ENCODE measurements around the gene TMOD4.
A peak's percentile ranks its signal among the peaks of the same experiment; 100 is the strongest.

The TMOD4 gene

GRCh38 chr1:151175041-151175741 is 590 bp downstream of the TMOD4 start:
- no peak for DNase-seq

GRCh38 chr1:151171190-151171589 is 4.6 kb downstream of the TMOD4 start:
- DNase-seq, result no peak

GRCh38 chr1:151167116-151167515 is 8.7 kb downstream of the TMOD4 start:
- no peak for DNase-seq

DNA sequence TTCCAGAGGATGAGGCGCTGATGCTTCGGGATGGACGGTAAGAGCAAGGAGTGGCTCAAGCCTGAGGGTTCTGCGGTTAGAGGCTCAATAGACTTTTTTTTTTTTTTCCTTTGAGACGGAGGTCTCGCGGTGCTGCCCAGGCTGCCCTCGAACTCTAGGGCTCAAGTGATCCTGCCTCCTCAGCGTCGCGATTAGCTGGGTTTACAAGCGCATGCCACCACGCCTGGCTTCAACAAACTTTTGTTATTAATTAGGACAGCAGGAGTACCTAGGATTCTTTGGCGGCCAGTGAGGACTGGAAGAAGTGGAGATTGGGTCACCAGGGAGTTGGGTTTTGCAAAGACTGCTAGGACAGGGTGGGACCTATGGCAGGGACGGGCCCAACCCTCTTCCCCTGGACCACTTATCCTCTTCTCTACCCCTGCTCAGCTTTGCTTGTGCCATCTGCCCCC is 9.2 kb downstream of the TMOD4 start:
- DNase-seq, result peak; percentile 77

DNA sequence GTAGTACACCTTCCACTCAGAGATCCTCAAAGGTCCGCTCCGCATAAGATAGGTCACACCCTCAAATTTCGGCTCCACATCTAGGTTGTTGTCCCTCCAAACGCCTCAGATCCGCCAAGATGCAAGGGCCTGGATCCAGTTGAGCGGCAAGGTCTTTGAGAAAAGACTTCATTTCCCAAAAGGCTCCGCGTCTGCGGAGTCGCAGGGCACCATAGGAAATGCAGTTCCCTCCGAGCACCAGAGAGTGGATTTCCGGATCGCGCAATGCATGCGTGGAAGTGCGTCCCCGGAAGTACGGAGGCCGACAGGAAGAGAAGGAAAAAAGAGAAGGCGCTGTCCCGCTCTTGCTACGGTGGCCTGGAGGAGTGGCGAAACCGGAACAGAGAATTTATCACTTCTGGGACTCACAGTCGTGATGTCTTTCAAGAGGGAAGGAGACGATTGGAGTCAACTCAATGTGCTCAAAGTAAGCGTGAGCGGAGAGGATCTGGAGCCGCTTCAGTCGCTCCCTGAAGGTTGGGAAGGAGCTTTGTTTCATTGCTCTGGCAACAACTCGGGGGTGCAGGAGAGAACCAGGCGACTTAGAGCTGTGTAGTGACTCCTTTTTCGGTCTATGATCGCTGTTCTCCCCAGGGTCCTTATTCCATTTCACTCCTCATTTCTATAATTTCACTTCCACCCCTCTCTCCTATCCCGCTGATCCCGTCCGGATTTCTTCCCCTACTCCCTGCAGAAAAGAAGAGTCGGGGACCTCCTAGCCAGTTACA is 9.9 kb downstream of the TMOD4 start, which contains the start of the genes LYSMD1 and SCNM1:
LYSMD1 (minus strand) TSS at position 165 of the 767 bp plus-strand sequence. CDS start 644 bp downstream, outside the sequence.
SCNM1 (plus strand) TSS at position 407 of the 767 bp plus-strand sequence; CDS start at position 416, 9 bp downstream.
- peak; percentile 99 for DNase-seq

DNA sequence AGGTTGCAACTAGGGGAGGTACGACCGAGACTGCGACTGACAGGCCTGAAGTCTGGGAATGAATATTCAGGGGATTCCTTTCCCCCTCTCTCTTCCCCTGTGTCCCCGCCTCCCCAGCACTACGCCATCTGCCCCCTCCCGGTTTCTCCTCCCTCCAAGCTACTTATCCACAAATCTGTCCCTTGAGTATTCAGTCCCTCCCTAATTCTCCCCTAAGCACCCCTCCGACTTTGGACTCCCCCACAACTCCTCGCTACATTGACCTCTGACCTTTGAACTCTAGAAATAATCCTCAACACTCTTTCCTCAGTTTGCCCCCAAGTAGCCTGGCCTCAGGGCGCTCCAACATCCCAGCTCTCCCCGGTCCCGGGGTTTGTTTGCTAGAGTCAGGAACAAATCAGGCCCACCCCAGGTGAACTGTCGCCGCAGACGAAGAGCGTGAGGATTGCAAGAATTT is 10.5 kb downstream of the TMOD4 start:
- DNase-seq, result peak; percentile 60

DNA sequence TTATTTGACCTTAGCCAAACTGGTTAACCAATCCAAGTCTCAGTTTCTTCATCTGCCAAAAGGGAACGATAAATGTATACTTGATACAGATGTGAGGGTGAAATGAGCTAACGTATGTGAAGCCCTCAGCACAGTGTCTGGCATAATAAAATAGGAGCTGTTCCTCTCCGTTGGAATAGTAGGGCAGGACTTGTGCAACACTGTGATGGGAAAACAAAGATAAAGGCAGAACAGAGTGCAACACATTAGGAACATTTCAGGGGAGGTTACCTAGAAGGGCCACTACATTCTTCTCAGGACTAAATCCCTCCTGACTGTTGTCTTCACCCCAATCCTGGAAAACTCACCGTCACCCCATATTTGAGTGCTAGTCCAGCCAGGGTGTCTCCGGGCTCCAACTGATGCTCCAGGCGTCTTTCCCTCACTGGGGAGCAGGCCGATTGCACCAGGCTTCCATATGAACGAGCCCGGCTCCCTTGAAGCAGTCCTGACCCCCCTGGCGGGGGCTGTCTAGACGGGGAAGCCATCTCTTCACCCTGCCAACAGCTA is 11.0 kb downstream of the TMOD4 start:
- peak; percentile 14 for DNase-seq

- no peak for DNase-seq
Measured at GRCh38 chr1:151159373-151159772, 16.4 kb downstream of the TMOD4 start.

GRCh38 chr1:151158751-151159251 is 17.0 kb downstream of the TMOD4 start:
- DNase-seq, result no peak

DNA sequence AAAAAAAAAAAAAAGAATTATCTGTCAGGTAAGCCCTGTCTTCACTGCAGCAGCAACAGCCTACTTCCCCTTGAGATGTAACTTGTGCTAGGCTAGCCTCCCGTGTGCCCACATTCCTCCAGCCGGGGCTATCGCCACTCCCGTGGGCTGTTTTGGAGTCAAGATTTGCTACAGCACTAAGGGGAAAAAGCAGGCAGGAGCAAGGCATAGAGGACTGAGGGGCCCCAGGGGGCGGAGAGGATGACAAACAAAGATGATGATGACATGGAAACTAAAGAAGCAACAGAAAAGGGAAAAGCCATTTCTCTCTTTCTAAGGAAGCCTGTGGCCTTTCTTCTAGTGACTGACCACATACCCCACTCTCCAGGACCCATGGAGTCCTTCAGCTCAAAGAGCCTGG is 17.5 kb downstream of the TMOD4 start:
- no peak for DNase-seq

DNA sequence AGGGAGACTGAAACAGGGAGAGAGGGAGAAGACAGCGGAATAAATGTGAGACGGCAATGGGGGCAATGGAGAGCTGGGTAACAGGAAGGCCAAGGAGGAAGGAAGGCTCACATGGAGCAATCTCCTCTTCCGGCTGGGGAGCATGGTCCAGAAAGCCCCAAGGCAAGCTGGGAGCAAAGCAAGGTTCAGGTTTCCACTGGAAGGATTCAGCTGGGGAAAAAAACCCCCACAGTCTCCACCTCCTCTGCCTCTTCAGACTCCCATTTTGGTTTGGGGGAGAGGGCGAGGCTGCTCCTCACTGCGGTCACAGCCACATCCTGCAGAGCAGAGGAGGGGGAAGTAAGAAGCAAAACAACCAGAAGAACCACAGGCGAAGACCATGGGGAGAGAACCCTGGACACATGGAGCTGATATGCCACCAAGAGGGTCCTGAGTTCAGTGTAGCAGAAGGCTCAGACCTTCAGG is 18.7 kb downstream of the TMOD4 start:
- no peak for DNase-seq

DNA sequence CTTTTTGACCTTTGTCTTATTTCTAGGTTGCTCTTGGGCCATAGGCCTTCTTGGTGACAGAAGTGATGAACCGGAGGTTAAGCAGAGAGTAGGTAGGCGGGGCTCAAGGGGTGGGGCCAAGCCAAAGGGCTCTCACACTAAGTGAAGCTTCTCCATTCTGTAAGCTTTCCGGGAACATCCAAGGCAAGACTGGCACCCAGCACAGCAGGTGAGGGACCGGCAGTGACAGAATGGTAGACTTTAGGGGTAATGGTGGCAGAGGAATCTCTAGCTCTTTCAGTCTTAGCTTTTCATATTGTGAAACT is 19.3 kb downstream of the TMOD4 start, which contains the start of gene TNFAIP8L2:
TNFAIP8L2 (plus strand) TSS at position 135 of the 305 bp plus-strand sequence. CDS start 2,049 bp downstream, outside the sequence.
- no peak for DNase-seq

- no peak for DNase-seq
Measured at GRCh38 chr1:151147665-151148064, 28.1 kb downstream of the TMOD4 start.

GRCh38 chr1:151147132-151147503 is 28.7 kb downstream of the TMOD4 start:
- no peak for DNase-seq

DNA sequence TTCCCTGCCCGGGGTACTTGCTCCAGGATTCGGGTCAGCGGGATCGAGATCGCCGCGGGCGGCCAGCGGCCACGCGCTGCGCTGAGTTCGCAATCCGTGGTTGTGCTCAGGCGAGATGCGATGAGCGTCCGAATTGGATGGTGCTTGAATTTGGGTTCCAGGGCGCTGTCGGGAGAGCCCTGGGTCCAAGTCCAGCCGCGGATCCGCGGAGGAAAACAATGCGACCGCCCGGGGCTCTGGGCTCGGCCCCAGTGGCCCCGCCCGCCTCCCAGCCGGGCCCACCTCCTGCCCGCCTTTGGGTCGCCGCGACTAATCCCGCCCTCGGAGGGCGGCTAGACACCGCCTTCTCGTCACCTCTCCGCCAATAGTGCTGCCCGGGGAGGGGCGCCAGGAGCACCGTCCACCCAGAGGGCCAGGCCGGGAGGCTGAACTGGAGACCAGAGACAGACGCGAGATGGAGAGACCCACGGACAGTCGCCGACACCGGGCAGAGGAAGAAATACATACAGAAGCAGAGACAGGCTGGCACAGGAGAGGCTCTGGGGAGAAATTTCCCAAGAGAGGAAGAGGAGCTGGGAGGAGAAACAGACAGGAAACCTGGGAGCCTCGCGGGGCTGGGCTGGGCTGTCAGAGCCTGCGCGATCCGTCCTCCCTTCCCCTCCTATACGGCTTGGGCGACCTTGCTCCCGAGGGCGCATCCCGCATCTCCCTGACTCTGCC is 29.2 kb downstream of the TMOD4 start, which contains the start of gene SEMA6C:
SEMA6C (minus strand) TSS at position 220 of the 720 bp plus-strand sequence. CDS start 4,010 bp downstream, outside the sequence.
- peak; percentile 93 for DNase-seq

GRCh38 chr1:151146072-151146411 is 29.7 kb downstream of the TMOD4 start:
- DNase-seq, result peak; percentile 18

DNA sequence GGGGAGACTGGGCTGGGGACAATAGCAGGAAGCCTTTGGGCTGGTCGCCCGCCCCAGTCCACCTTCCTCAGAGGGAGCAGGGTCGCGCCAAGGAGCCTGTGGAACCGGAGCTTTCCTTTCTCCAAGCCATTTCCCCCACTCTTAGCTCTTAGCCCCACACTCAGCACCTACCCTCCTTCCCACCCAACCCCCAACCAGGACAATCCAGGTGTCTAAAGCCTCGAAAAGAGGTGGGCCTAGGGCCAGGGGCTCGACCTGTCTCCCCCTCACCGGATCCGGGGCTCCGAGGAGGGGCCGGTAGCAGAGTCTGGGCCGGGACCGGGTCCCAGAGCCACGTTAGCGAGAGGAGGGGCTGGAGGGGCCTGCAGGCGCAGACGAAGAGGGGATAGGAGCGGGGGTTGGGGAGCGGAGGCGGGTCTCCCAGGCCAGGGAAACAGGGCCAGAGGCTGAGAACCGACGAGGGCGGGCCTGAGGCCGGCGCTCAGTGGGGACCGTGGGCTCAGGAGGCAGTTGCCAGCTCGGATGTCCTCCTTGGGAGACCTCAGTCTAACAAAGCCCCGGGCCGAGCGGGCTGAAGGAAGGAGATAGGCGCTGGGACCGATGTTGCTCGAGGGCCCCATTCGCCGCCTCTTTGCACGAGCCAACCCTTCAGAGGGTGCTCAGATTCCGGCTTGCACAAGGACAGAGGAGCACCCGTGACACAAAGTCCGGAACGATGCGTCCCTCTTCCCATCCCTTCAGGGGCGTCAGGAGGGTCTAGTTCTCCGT is 30.3 kb downstream of the TMOD4 start:
- DNase-seq, result peak; percentile 21

- DNase-seq, result no peak
Measured at GRCh38 chr1:151144474-151145303, 31.1 kb downstream of the TMOD4 start.

DNA sequence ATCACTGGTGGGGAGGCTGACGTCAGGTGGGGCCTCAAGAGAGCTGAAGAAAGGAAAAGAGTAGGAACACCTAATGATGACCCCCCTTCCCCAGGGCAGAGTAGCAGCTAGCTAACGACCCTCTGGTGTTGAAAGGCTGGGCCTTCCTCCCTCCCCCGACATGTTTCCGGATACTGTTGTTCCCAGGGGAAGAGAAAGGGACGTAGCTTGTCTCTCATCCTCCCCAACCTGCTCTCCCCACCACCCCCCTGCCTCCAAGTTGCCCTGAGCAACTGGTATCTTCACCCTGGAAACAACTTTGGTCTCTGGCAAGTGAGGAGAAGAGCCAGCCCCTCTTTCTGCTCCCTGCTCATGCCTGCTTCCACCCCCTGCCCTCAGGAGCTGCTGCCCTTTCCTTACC is 31.8 kb downstream of the TMOD4 start:
- no peak for DNase-seq

GRCh38 chr1:151143057-151143435 is 32.7 kb downstream of the TMOD4 start:
- no peak for DNase-seq
